H1 (cell line): ENCODE data around the gene BBLN. TPM values are rescaled to one million over a fixed set of nuclear protein-coding genes. Genes with fewer than 3 reads are reported as not detected.

ENCODE experiments used
- CTCF ChIA-PET: fragments of 300-600 bp; sonication (Branson Sonifier 250); formaldehyde crosslinking; loops from one replicate; lab custom pipeline; 2021; ENCODE audit not compliant: partially characterized antibody; lab: Charles Lee
- POLR2A ChIA-PET: fragments of 300-600 bp; sonication (Branson Sonifier 250); formaldehyde crosslinking; loops from one replicate; lab custom pipeline; 2021; ENCODE audit warnings: inconsistent platforms; ENCODE audit not compliant: partially characterized antibody; lab: Charles Lee
- DNase-seq, 2 experiments: peaks; one replicate each; pipeline versions ENCODE4 v3.0.0 to v3.0.0-alpha.2; 2010 to 2022; ENCODE audit warnings: low spot score in 2 of 2, low read depth in 1 of 2, mixed read lengths in 1 of 2
- FAIRE-seq: peaks from 2 replicates; lab custom pipeline; 2011; peaks lifted over from hg19 to GRCh38; lab: Jason Lieb, UNC
- H2AFZ ChIP-seq: 2 replicates; pipeline ENCODE4 v1.8.1; 2012; ENCODE audit warnings: low read length, inconsistent platforms
- H2AK5ac ChIP-seq: 2 replicates; pipeline ENCODE4 v1.6.1; 2013; ENCODE audit warnings: low read depth, low read length
- H2BK120ac ChIP-seq: replicated peaks from 2 replicates; pipeline ENCODE3; 2013; ENCODE audit warnings: low read depth, low read length, inconsistent platforms
- H2BK12ac ChIP-seq: 2 replicates; pipeline ENCODE4 v1.6.1; 2013; ENCODE audit warnings: low read depth, low read length
- H2BK15ac ChIP-seq: 2 replicates; pipeline ENCODE4 v1.6.1; 2013; ENCODE audit warnings: low read length
- H2BK20ac ChIP-seq: 2 replicates; pipeline ENCODE4 v1.6.1; 2013; ENCODE audit warnings: low read length
- H2BK5ac ChIP-seq: 2 replicates; pipeline ENCODE4 v1.6.1; 2013; ENCODE audit warnings: low read depth, low read length
- H3K14ac ChIP-seq: 2 replicates; pipeline ENCODE4 v1.6.1; 2013; ENCODE audit warnings: inconsistent platforms; ENCODE audit not compliant: insufficient read length
- H3K18ac ChIP-seq: 2 replicates; pipeline ENCODE4 v1.6.1; 2013; ENCODE audit warnings: low read length; ENCODE audit errors: extremely low read depth
- H3K23ac ChIP-seq: 2 replicates; pipeline ENCODE4 v1.6.1; 2013; ENCODE audit warnings: inconsistent platforms; ENCODE audit not compliant: insufficient read length
- H3K23me2 ChIP-seq: 2 replicates; pipeline ENCODE4 v1.6.1; 2013; ENCODE audit warnings: low read depth, low read length
- H3K27ac ChIP-seq: 2 replicates; pipeline ENCODE4 v1.6.1; 2011; ENCODE audit warnings: low read depth, low read length, inconsistent platforms
- H3K27me3 ChIP-seq, 4 experiments: replicated peaks in 1 of 4; 1 replicate in 1 of 4; 2 replicates in 3 of 4; pipeline versions ENCODE4 v1.6.1 to v1.8.1; 2011 to 2013; ENCODE audit warnings: low read length in 3 of 4, mild to moderate bottlenecking in 3 of 4, inconsistent platforms in 2 of 4, mixed read lengths in 2 of 4, moderate library complexity in 1 of 4; ENCODE audit not compliant: control insufficient read depth in 3 of 4, insufficient read depth in 3 of 4; ENCODE audit errors: extremely low read depth in 1 of 4
- H3K36me3 ChIP-seq, 4 experiments: 2 replicates each; pipeline versions ENCODE4 v1.6.1 to v1.8.1; 2011 to 2013; ENCODE audit warnings: mild to moderate bottlenecking in 4 of 4, low read length in 3 of 4, moderate library complexity in 2 of 4, control low read depth in 1 of 4, inconsistent platforms in 1 of 4; ENCODE audit not compliant: insufficient read depth in 4 of 4, control insufficient read depth in 2 of 4
- H3K4ac ChIP-seq: replicated peaks from 2 replicates; pipeline ENCODE3; 2013; ENCODE audit warnings: low read length, low read depth, mixed read lengths, inconsistent platforms; ENCODE audit not compliant: insufficient read length
- H3K4me1 ChIP-seq, 4 experiments: replicated peaks in 1 of 4; 1 replicate in 1 of 4; 2 replicates in 3 of 4; pipeline versions ENCODE4 v1.6.1 to v1.8.1; 2011 to 2013; ENCODE audit warnings: low read length in 3 of 4, inconsistent platforms in 2 of 4, mixed read lengths in 1 of 4; ENCODE audit not compliant: insufficient read depth in 4 of 4, control insufficient read depth in 3 of 4
- H3K4me2 ChIP-seq, 2 experiments: 2 replicates each; pipeline versions ENCODE4 v1.6.1 to v1.8.1; 2011 to 2013; ENCODE audit warnings: low read depth in 2 of 2, low read length in 2 of 2, control low read depth in 1 of 2, inconsistent platforms in 1 of 2, mild to moderate bottlenecking in 1 of 2; ENCODE audit not compliant: insufficient read depth in 1 of 2
- H3K4me3 ChIP-seq, 4 experiments: fragments of 200-600, 300-600 bp in 1 of 4; sonication (generic), shearing (Covaris generic), sonication (Bioruptor Twin) in 1 of 4; 2 replicates each; pipeline versions ENCODE4 v1.5.1 to v1.8.1; 2011 to 2016; ENCODE audit warnings: low read length in 4 of 4, low read depth in 3 of 4, control low read depth in 2 of 4, inconsistent platforms in 2 of 4, mild to moderate bottlenecking in 2 of 4, mixed read lengths in 1 of 4, moderate library complexity in 1 of 4; ENCODE audit not compliant: insufficient read depth in 2 of 4; ENCODE audit errors: extremely low read depth in 1 of 4
- H3K56ac ChIP-seq: replicated peaks from 2 replicates; pipeline ENCODE3; 2013; ENCODE audit warnings: low read depth, mild to moderate bottlenecking, mixed read lengths, low read length, inconsistent platforms; ENCODE audit not compliant: insufficient read length
- H3K79me1 ChIP-seq: 2 replicates; pipeline ENCODE4 v1.6.1; 2013; ENCODE audit warnings: low read depth, low read length, control low read depth
- H3K79me2 ChIP-seq, 2 experiments: 2 replicates each; pipeline versions ENCODE4 v1.6.1 to v1.8.1; 2012 to 2013; ENCODE audit warnings: low read length in 2 of 2, mild to moderate bottlenecking in 2 of 2, inconsistent platforms in 1 of 2; ENCODE audit not compliant: insufficient read depth in 2 of 2, control insufficient read depth in 1 of 2
- H3K9ac ChIP-seq, 4 experiments: replicated peaks in 1 of 4; 1 replicate in 1 of 4; 2 replicates in 3 of 4; pipeline versions ENCODE4 v1.6.1 to v1.8.1; 2011 to 2013; ENCODE audit warnings: low read depth in 3 of 4, low read length in 3 of 4, control low read depth in 2 of 4, mild to moderate bottlenecking in 2 of 4, moderate library complexity in 2 of 4, inconsistent platforms in 1 of 4; ENCODE audit errors: extremely low read depth in 1 of 4
- H3K9me3 ChIP-seq, 2 experiments: 2 replicates each; pipeline versions ENCODE4 v1.6.1 to v1.8.1; 2012 to 2013; ENCODE audit warnings: mild to moderate bottlenecking in 2 of 2, moderate library complexity in 2 of 2, control low read depth in 1 of 2, inconsistent platforms in 1 of 2, low read depth in 1 of 2, low read length in 1 of 2, mixed read lengths in 1 of 2; ENCODE audit not compliant: insufficient read depth in 2 of 2
- H4K20me1 ChIP-seq, 2 experiments: replicated peaks in 1 of 2; 2 replicates each; pipeline versions ENCODE3 to v1.8.1; 2011 to 2013; ENCODE audit warnings: inconsistent platforms in 2 of 2, low read length in 2 of 2, mild to moderate bottlenecking in 1 of 2; ENCODE audit not compliant: insufficient read depth in 2 of 2, control insufficient read depth in 1 of 2
- H4K5ac ChIP-seq: 2 replicates; pipeline ENCODE4 v1.6.1; 2013; ENCODE audit warnings: low read length, low read depth, mixed read lengths, inconsistent platforms; ENCODE audit not compliant: insufficient read length
- H4K8ac ChIP-seq: 2 replicates; pipeline ENCODE4 v1.8.0; 2013; ENCODE audit warnings: mild to moderate bottlenecking, moderate library complexity, low read length, inconsistent platforms; ENCODE audit not compliant: insufficient read depth; ENCODE audit errors: extremely low read depth
- H4K91ac ChIP-seq: replicated peaks from 2 replicates; pipeline ENCODE3; 2013; ENCODE audit warnings: low read length, mixed read lengths, inconsistent platforms; ENCODE audit not compliant: insufficient read length
- ASH2L ChIP-seq: fragments of 200-600, 300-600 bp; sonication (generic); IDR thresholded peaks from one replicate; pipeline ENCODE4 v1.7.1; 2017; ENCODE audit warnings: low read length
- CHD1 ChIP-seq: IDR thresholded peaks from 2 replicates; pipeline ENCODE4 v1.6.1; 2012; ENCODE audit warnings: low read depth, low read length, improper control_type of control experiment
- FOSL1 ChIP-seq: IDR thresholded peaks from 2 replicates; pipeline ENCODE4 v1.6.1; 2011; ENCODE audit warnings: mild to moderate bottlenecking, low read depth, low read length, moderate library complexity; ENCODE audit not compliant: insufficient read depth
- KDM4A ChIP-seq: IDR thresholded peaks from one replicate; pipeline ENCODE4 v1.7.1; 2012; ENCODE audit warnings: low read depth, mild to moderate bottlenecking, moderate library complexity, low read length, inconsistent platforms; ENCODE audit not compliant: severe bottlenecking
- RFX5 ChIP-seq: IDR thresholded peaks from 2 replicates; pipeline ENCODE4 v1.6.1; 2011; ENCODE audit warnings: low read depth, low read length, improper control_type of control experiment, borderline replicate concordance
- RNF2 ChIP-seq: fragments of 200-900, 300-1000 bp; sonication (generic); IDR thresholded peaks from 2 replicates; pipeline ENCODE4 v1.7.1; 2016; ENCODE audit warnings: borderline replicate concordance, low read depth, mild to moderate bottlenecking, antibody characterized with exemption, low read length; ENCODE audit not compliant: poor library complexity, severe bottlenecking; ENCODE audit errors: missing control alignments
- SUZ12 ChIP-seq: fragments of 200-600 bp; sonication (generic); IDR thresholded peaks from 2 replicates; pipeline ENCODE4 v1.6.1; 2012; ENCODE audit warnings: mild to moderate bottlenecking, inconsistent platforms, low read length, moderate library complexity, mixed read lengths
- TAF7 ChIP-seq: optimal IDR thresholded peaks from 2 replicates; pipeline ENCODE3; 2011; ENCODE audit warnings: low read depth, mild to moderate bottlenecking, inconsistent platforms, low read length, moderate library complexity, borderline replicate concordance
- TBP ChIP-seq: IDR thresholded peaks from 2 replicates; pipeline ENCODE4 v1.6.1; 2011; ENCODE audit warnings: low read depth, low read length, improper control_type of control experiment
- USF2 ChIP-seq: IDR thresholded peaks from 2 replicates; pipeline ENCODE4 v1.6.1; 2011; ENCODE audit warnings: low read length, improper control_type of control experiment
- WGBS, 2 experiments: shearing (Covaris generic) in 1 of 2; methylation state at CpG; one replicate each; pipeline versions ENCODE4 v1.1.6 to v1.1.7; 2013 to 2015; ENCODE audit warnings: low lambda C conversion rate in 2 of 2, mixed read lengths in 2 of 2, inconsistent platforms in 1 of 2, low coverage in 1 of 2, missing lambda C conversion rate in 1 of 2; ENCODE audit not compliant: insufficient replicate concordance in 2 of 2, insufficient coverage in 1 of 2, insufficient read length in 1 of 2; ENCODE audit errors: extremely low coverage in 1 of 2, missing lambda C conversion rate in 1 of 2; 5-methylcytosine and 5-hydroxymethylcytosine counted together
- polyA plus RNA-seq, 7 experiments: library from polyadenylated mRNA; depleted of rRNA in 3 of 7; stranded (reverse) in 5 of 7; unstranded in 2 of 7; fragments of >200 nt in 5 of 7; fragments of 200-250 nt in 2 of 7; gene quantifications; 1 replicate in 5 of 7; 2 replicates in 1 of 7; 4 replicates in 1 of 7; pipeline versions ENCODE4 v1.2.1 to v1.2.3, GENCODE V29; 2011 to 2013; ENCODE audit warnings: missing spikeins in 2 of 7, mixed read lengths in 2 of 7
- total RNA-seq: library from RNA; stranded (reverse); fragmentation: NEBNext Ultra II Directional; extraction: Animal tissue kit (Norgen Biotek cat#: 25700); gene quantifications from 2 replicates; pipeline ENCODE4 v1.2.1, GENCODE V29; 2021

BBLN gene
- total and polyA plus RNA-seq, 2 of the 8 experiments (the other 6 are each of a cell fraction or from before 2014, with no cell fraction given), result 63.1 to 164 TPM

DNA sequence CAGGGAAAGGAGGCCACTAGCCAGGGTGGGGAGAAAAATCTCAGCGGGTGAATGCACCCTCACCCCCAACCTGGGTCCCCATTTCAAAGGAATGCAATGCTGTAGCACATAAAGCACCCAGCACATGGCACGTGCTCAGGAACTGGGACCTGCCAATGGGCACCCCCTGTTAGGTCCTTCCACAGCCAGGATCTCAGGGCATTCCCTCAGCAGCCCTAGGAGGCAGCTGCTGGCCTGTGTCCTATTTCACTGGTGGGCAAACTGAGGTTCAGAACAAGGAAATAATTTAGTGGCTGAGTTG lies 51.9 kb downstream of the BBLN start:
- no peak overlapping the region for H2AFZ ChIP-seq
- DNase-seq (no peak), FAIRE-seq (no peak)
- ChIA-PET POLR2A (interaction anchor here (0.6 to 1.4 kb wide), 3 partner anchors 11 to 21 kb away, joined by 3 to 4 read pairs (median 3); no protein-coding TSS in a partner anchor), CTCF (interaction anchor here (0.9 to 1.9 kb wide), 2 partner anchors 11 to 42 kb away, joined by 3 to 5 read pairs; no protein-coding TSS in a partner anchor)
- H3K27ac ChIP-seq, result no peak overlapping the region
- peaks cover 1 to 10% of the 10 kb centered on the region in 2 experiments for H4K20me1 ChIP-seq
- no peak overlapping the region for H4K91ac ChIP-seq
- H3K4me2 ChIP-seq, result no peak overlapping the region
- H3K27me3 ChIP-seq, result no peaks in the 10 kb centered on the region
- H3K14ac ChIP-seq, result no peak overlapping the region
- no peaks in the 10 kb centered on the region; the same call in none of the 2 replicates for H3K79me1 ChIP-seq
- no peak overlapping the region for H2AK5ac ChIP-seq
- no peaks in the 10 kb centered on the region for H3K36me3 ChIP-seq
- no peaks in the 10 kb centered on the region for H3K9me3 ChIP-seq
- no peak overlapping the region for H3K4me3 ChIP-seq
- H2BK12ac ChIP-seq, result no peak overlapping the region
- 100% methylated on average over 2 of the region's 2 CpGs; no CpG with 5 or more reads in 1 of the 2 experiments for WGBS, 2 experiments
- no peak overlapping the region for H3K9ac ChIP-seq
- no peak overlapping the region for H2BK20ac ChIP-seq
- H3K4me1 ChIP-seq, result peaks cover 0 to 8% (median 0%) of the 10 kb centered on the region in 4 experiments; a peak in 2 of 7 replicates
- H3K23me2 ChIP-seq, result no peaks in the 10 kb centered on the region
- no peaks in the 10 kb centered on the region; a peak in 1 of 4 replicates for H3K79me2 ChIP-seq
- no peak overlapping the region for H3K23ac ChIP-seq
- no peak overlapping the region for H2BK15ac ChIP-seq
- H2BK120ac ChIP-seq, result no peak overlapping the region
- no peak overlapping the region for H2BK5ac ChIP-seq
- H3K18ac ChIP-seq, result no peak overlapping the region
- H3K4ac ChIP-seq, result no peak overlapping the region
- H4K5ac ChIP-seq, result no peak overlapping the region
- no peak overlapping the region for H4K8ac ChIP-seq
- no peak overlapping the region for H3K56ac ChIP-seq
- no peak for TF ChIP-seq FOSL1
- no peak for TF ChIP-seq ASH2L
- no peak for TF ChIP-seq RNF2
- TF ChIP-seq RFX5, result no peak
- no peak for TF ChIP-seq TAF7
- TF ChIP-seq CHD1, result no peak
- no peak for TF ChIP-seq TBP
- TF ChIP-seq USF2, result no peak
- no peak for TF ChIP-seq KDM4A
- no peak for TF ChIP-seq SUZ12
